HEK293T (cell line): Measurements from ENCODE around the gene NCF4.

ENCODE experiments used
- BHLHE40 ChIP-seq: fragments of 450-650 bp; IDR thresholded peaks from 2 replicates; pipeline ENCODE4 v1.6.1; 2016; ENCODE audit warnings: mild to moderate bottlenecking, moderate library complexity, borderline replicate concordance
- CTBP1 ChIP-seq: fragments of 450-650 bp; IDR thresholded peaks from 2 replicates; pipeline ENCODE4 v1.6.1; 2016; ENCODE audit warnings: borderline replicate concordance
- ELF4 ChIP-seq: fragments of 450-650 bp; IDR thresholded peaks from 2 replicates; pipeline ENCODE4 v1.6.1; 2017; ENCODE audit warnings: antibody characterized with exemption
- FOXM1 ChIP-seq: fragments of 450-650 bp; IDR thresholded peaks from 2 replicates; pipeline ENCODE4 v1.6.1; 2017; ENCODE audit warnings: mild to moderate bottlenecking, borderline replicate concordance
- LEF1 ChIP-seq: fragments of 450-650 bp; IDR thresholded peaks from 2 replicates; pipeline ENCODE4 v1.6.1; 2017; ENCODE audit warnings: mild to moderate bottlenecking, borderline replicate concordance
- NFRKB ChIP-seq: fragments of 450-650 bp; IDR thresholded peaks from 2 replicates; pipeline ENCODE4 v1.6.1; 2016; ENCODE audit warnings: mild to moderate bottlenecking, moderate library complexity
- SP1 ChIP-seq: fragments of 450-650 bp; IDR thresholded peaks from 2 replicates; pipeline ENCODE4 v1.6.1; 2017
- ZNF384 ChIP-seq: fragments of 450-650 bp; IDR thresholded peaks from 2 replicates; pipeline ENCODE4 v1.6.1; 2016
- TF ChIP-seq, protein P1 (sequence below): fragments of 450-650 bp; IDR thresholded peaks from 2 replicates; pipeline ENCODE4 v1.6.1; 2016

DNA sequence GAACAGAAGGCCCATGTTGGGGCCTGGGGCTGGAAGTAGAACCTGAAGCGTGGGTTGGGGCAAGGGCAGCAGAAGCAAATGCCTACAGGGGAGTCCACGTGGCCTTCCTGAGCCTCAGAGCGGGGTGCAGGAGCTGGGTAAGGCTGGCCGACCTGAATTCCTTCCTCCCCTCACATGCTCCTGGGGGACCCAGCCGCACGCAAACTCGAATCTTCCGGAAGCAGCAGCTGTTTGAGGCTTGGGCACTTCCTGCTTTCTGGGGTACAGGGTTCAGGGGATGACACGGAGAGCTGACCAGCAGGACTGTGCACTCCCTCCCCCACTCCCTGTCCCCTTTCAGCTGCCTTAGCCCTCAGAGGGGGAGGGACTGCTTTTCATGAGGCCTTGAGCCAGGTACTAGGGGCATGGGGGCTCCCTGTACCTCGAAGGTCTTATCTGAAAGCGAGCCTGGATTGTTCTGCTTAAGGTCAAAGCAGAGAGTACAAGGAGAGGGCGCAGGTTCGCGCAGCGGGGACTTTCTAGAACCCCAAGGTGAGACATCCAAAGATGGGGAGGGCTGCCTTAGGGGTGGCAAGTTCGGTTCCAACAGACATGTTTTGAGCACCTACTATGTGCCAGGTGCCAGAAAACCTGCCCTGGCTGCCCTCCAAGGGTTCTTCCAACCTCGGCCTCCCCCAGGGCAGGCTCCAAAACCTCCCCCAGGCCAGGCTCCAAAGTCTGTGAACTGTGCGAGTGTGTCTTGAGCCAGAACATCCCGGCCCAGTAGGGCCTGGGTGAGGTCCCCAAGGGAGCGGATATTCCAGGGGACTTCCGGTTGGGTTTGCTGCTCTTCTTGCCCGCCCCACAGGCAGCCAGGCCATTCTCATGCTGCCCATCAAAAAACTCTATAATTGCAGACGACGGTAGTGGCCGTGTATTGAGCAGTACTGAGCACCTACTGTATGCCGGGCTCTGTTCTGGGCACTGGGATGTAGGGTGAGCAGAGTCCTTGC, 1.7 kb downstream of the NCF4 start:
- TF ChIP-seq SP1: no peak
- no peak for TF ChIP-seq CTBP1
- TF ChIP-seq BHLHE40: no peak
- TF ChIP-seq, protein P1, sequence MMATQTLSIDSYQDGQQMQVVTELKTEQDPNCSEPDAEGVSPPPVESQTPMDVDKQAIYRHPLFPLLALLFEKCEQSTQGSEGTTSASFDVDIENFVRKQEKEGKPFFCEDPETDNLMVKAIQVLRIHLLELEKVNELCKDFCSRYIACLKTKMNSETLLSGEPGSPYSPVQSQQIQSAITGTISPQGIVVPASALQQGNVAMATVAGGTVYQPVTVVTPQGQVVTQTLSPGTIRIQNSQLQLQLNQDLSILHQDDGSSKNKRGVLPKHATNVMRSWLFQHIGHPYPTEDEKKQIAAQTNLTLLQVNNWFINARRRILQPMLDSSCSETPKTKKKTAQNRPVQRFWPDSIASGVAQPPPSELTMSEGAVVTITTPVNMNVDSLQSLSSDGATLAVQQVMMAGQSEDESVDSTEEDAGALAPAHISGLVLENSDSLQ: no peak
- TF ChIP-seq NFRKB: no peak
- no peak for TF ChIP-seq ZNF384
- TF ChIP-seq LEF1: no peak
- TF ChIP-seq ELF4: no peak
- no peak for TF ChIP-seq FOXM1
